HCT116 (cell line): ENCODE data around the gene USP32. TPM values are rescaled to one million over a fixed set of nuclear protein-coding genes. Genes with fewer than 3 reads are reported as not detected.

Experiments
- ATAC-seq: fragments of 200-7000 bp; cut with Tn5 transposase; 2 replicates; pipeline ENCODE4 v1.9.1; 2020; ENCODE audit warnings: mild to moderate bottlenecking, moderate library complexity
- BruUV-seq: library from RNA; stranded (reverse); fragments of 400-500 nt; replicated peaks from 2 replicates; lab custom pipeline; 2021; lab: Mats Ljungman, UMichigan
- CTCF ChIA-PET: fragments of 300-600 bp; sonication (Branson Sonifier 250); formaldehyde crosslinking; loops from one replicate; lab custom pipeline; 2021; ENCODE audit warnings: antibody characterized with exemption; lab: Charles Lee
- POLR2A ChIA-PET: fragments of 300-600, 350-600 bp; sonication (Branson Sonifier 250); formaldehyde crosslinking; loops from one replicate; lab custom pipeline; 2021; ENCODE audit warnings: antibody characterized with exemption; lab: Charles Lee
- RAD21 ChIA-PET, 2 experiments: fragments of 300-600 bp; sonication (Branson Sonifier 250); formaldehyde crosslinking; loops; one replicate each; lab custom pipeline; 2023; ENCODE audit warnings: low total read pairs in 2 of 2; ENCODE audit not compliant: uncharacterized antibody in 2 of 2, unreplicated experiment in 2 of 2, low non-redundant PET in 1 of 2; lab: Charles Lee
- DNase-seq: peaks from one replicate; pipeline ENCODE4 v3.0.0-alpha.2; 2010; ENCODE audit warnings: low read depth, low spot score
- H2AFZ ChIP-seq: fragments of 200-600 bp; shearing (Covaris generic), sonication (generic); 2 replicates; pipeline ENCODE4 v1.6.1; 2017; ENCODE audit warnings: low read depth, mixed run types, mixed read lengths, antibody characterized with exemption, low read length; ENCODE audit not compliant: poor library complexity, severe bottlenecking
- H3K27ac ChIP-seq: 2 replicates; pipeline ENCODE4 v1.5.1; 2012; ENCODE audit warnings: low read depth, low read length
- H3K27me3 ChIP-seq: fragments of 200-600 bp; sonication (generic); 2 replicates; pipeline ENCODE4 v1.6.1; 2016; ENCODE audit warnings: mixed run types, low read length, mixed read lengths; ENCODE audit not compliant: insufficient read depth
- H3K36me3 ChIP-seq, 2 experiments: fragments of 200-500 bp in 1 of 2; fragments of 200-600 bp in 1 of 2; sonication (Bioruptor generic) in 1 of 2; sonication (generic) in 1 of 2; 2 replicates each; pipeline versions ENCODE4 v1.5.1 to v1.6.1; 2014 to 2016; ENCODE audit warnings: low read length in 2 of 2, inconsistent platforms in 1 of 2, mixed read lengths in 1 of 2, mixed run types in 1 of 2; ENCODE audit not compliant: insufficient read depth in 2 of 2, control insufficient read depth in 1 of 2
- H3K4me1 ChIP-seq, 2 experiments: fragments of 200-600 bp in 1 of 2; sonication (generic) in 1 of 2; 2 replicates each; pipeline versions ENCODE4 v1.5.1 to v1.6.1; 2012 to 2017; ENCODE audit warnings: low read length in 2 of 2, inconsistent platforms in 1 of 2, mild to moderate bottlenecking in 1 of 2, mixed read lengths in 1 of 2, mixed run types in 1 of 2, moderate library complexity in 1 of 2; ENCODE audit not compliant: insufficient read depth in 2 of 2, control insufficient read depth in 1 of 2
- H3K4me2 ChIP-seq: fragments of 200-600 bp; sonication (generic); 2 replicates; pipeline ENCODE4 v1.6.1; 2017; ENCODE audit warnings: mixed run types, low read length, mixed read lengths
- H3K4me3 ChIP-seq, 2 experiments: fragments of 200-600 bp in 1 of 2; sonication (generic) in 1 of 2; replicated peaks in 1 of 2; 2 replicates each; pipeline ENCODE4 v1.5.1; 2011 to 2016; ENCODE audit warnings: low read length in 2 of 2, control low read depth in 1 of 2, low read depth in 1 of 2, mild to moderate bottlenecking in 1 of 2, mixed read lengths in 1 of 2, mixed run types in 1 of 2
- H3K79me2 ChIP-seq: fragments of 200-600 bp; sonication (generic); 2 replicates; pipeline ENCODE4 v1.6.1; 2017; ENCODE audit warnings: mild to moderate bottlenecking, mixed run types, low read length, moderate library complexity, mixed read lengths; ENCODE audit not compliant: insufficient read depth
- H3K9ac ChIP-seq: fragments of 200-600 bp; sonication (generic); 2 replicates; pipeline ENCODE4 v1.6.1; 2016; ENCODE audit warnings: low read length, mixed read lengths
- H3K9me2 ChIP-seq: fragments of 200-600 bp; sonication (generic), shearing (Covaris generic); 2 replicates; pipeline ENCODE4 v1.6.1; 2017; ENCODE audit warnings: mixed run types, mild to moderate bottlenecking, moderate library complexity; ENCODE audit not compliant: insufficient read depth
- H3K9me3 ChIP-seq, 2 experiments: fragments of 200-500 bp in 1 of 2; fragments of 200-600 bp in 1 of 2; sonication (Bioruptor generic) in 1 of 2; sonication (generic) in 1 of 2; 2 replicates each; pipeline ENCODE4 v1.6.1; 2014 to 2017; ENCODE audit warnings: low read length in 2 of 2, mixed read lengths in 2 of 2, inconsistent platforms in 1 of 2, low read depth in 1 of 2, mild to moderate bottlenecking in 1 of 2, mixed run types in 1 of 2, moderate library complexity in 1 of 2; ENCODE audit not compliant: control insufficient read depth in 1 of 2, insufficient read depth in 1 of 2
- H4K20me1 ChIP-seq: fragments of 200-600 bp; sonication (generic), shearing (Covaris generic); 2 replicates; pipeline ENCODE4 v1.6.1; 2017; ENCODE audit warnings: mixed run types, mild to moderate bottlenecking, moderate library complexity; ENCODE audit not compliant: insufficient read depth
- CEBPB ChIP-seq: IDR thresholded peaks from 2 replicates; pipeline ENCODE4 v1.6.1; 2012; ENCODE audit warnings: low read depth
- CTCF ChIP-seq, 3 experiments: fragments of 200-600 bp in 1 of 3; sonication (generic) in 1 of 3; IDR thresholded peaks in 2 of 3; conservative IDR thresholded peaks in 1 of 3; 2 replicates each; pipeline ENCODE4 v1.5.1; 2012 to 2017; ENCODE audit warnings: low read depth in 2 of 3, low read length in 2 of 3, antibody characterized with exemption in 1 of 3, borderline replicate concordance in 1 of 3, control low read depth in 1 of 3, mild to moderate bottlenecking in 1 of 3, mixed read lengths in 1 of 3, mixed run types in 1 of 3, moderate library complexity in 1 of 3; ENCODE audit not compliant: insufficient read depth in 1 of 3
- ELF1 ChIP-seq: IDR thresholded peaks from 2 replicates; pipeline ENCODE4 v1.6.1; 2012; ENCODE audit warnings: low read depth, borderline replicate concordance
- EZH2 ChIP-seq: fragments of 200-600 bp; sonication (generic); IDR thresholded peaks from 2 replicates; pipeline ENCODE4 v1.6.1; 2017; ENCODE audit warnings: antibody characterized with exemption, mixed run types
- EZH2phosphoT487 ChIP-seq: fragments of 200-600 bp; IDR thresholded peaks from 2 replicates; pipeline ENCODE4 v1.6.1; 2018; ENCODE audit warnings: antibody characterized with exemption, borderline replicate concordance
- MAX ChIP-seq: IDR thresholded peaks from 2 replicates; pipeline ENCODE4 v1.6.1; 2012
- POLR2A ChIP-seq: IDR thresholded peaks from 2 replicates; pipeline ENCODE4 v1.7.0; 2011; ENCODE audit warnings: borderline replicate concordance; ENCODE audit not compliant: insufficient read depth, insufficient read length; ENCODE audit errors: extremely low read depth
- POLR2AphosphoS5 ChIP-seq: IDR thresholded peaks from 2 replicates; pipeline ENCODE4 v1.6.1; 2011; ENCODE audit warnings: mild to moderate bottlenecking, low read depth, low read length, moderate library complexity
- RAD21 ChIP-seq: IDR thresholded peaks from 2 replicates; pipeline ENCODE4 v1.6.1; 2012; ENCODE audit warnings: low read depth, mild to moderate bottlenecking
- REST ChIP-seq: IDR thresholded peaks from 2 replicates; pipeline ENCODE4 v1.6.1; 2012; ENCODE audit warnings: low read depth
- SIN3A ChIP-seq: IDR thresholded peaks from 2 replicates; pipeline ENCODE4 v1.6.1; 2012; ENCODE audit warnings: low read depth
- SP1 ChIP-seq: IDR thresholded peaks from 2 replicates; pipeline ENCODE4 v1.6.1; 2012; ENCODE audit warnings: low read depth
- SRF ChIP-seq: IDR thresholded peaks from 2 replicates; pipeline ENCODE4 v1.6.1; 2012; ENCODE audit warnings: low read depth
- YY1 ChIP-seq: IDR thresholded peaks from 2 replicates; pipeline ENCODE4 v1.6.1; 2011; ENCODE audit warnings: low read length, low read depth, moderate library complexity, mild to moderate bottlenecking; ENCODE audit not compliant: insufficient replicate concordance; ENCODE audit errors: extremely low read depth
- ZBTB33 ChIP-seq: IDR thresholded peaks from 2 replicates; pipeline ENCODE4 v1.6.1; 2011; ENCODE audit warnings: mild to moderate bottlenecking, low read length, moderate library complexity; ENCODE audit not compliant: insufficient replicate concordance; ENCODE audit errors: extremely low read depth
- ZNF274 ChIP-seq: fragments of 200-500 bp; sonication (Bioruptor generic); IDR thresholded peaks from 2 replicates; pipeline ENCODE4 v1.6.1; 2014; ENCODE audit warnings: mild to moderate bottlenecking, low read depth, low read length, inconsistent platforms
- intact Hi-C: fragments of 100-400 bp; cut with micrococcal nuclease; formaldehyde crosslinking; loops from 2 replicates; pipeline ENCODE4 v1.10.0; 2022
- total RNA-seq: library from RNA; stranded (reverse); gene quantifications from one replicate; pipeline ENCODE4 v1.2.1, GENCODE V29; 2021; ENCODE audit not compliant: unreplicated experiment

USP32 gene
- total RNA-seq, 1 experiment from 2014 or later, result 67.0 TPM

GRCh38 chr17:60231691-60232090, 160.2 kb downstream of the USP32 start:
- Histone ChIP-seq H3K36me3 (no peaks in the 10 kb centered on the region), H3K9me2 (no peaks in the 10 kb centered on the region), H3K27me3 (no peaks in the 10 kb centered on the region), H3K79me2 (no peaks in the 10 kb centered on the region), H3K4me1 (peaks cover 0 to 7% of the 10 kb centered on the region in 2 experiments; a peak in 2 of 4 replicates), H3K4me2 (no peak overlapping the region), H3K9ac (no peak overlapping the region), H3K27ac (no peak overlapping the region), H2AFZ (no peak overlapping the region), H4K20me1 (no peaks in the 10 kb centered on the region), H3K9me3 (no peaks in the 10 kb centered on the region), H3K4me3 (no peak overlapping the region)
- TF ChIP-seq YY1 (no peak), SRF (no peak), EZH2phosphoT487 (no peak), SP1 (no peak), REST (no peak), MAX (no peak), POLR2AphosphoS5 (no peak), ZNF274 (no peak), EZH2 (no peak), CTCF (IDR thresholded peaks at IDR 0.05 in 2 of 3, conservative IDR thresholded peaks at IDR 0.05 in 1 of 3; ENCODE audit: borderline replicate concordance in 1 of 3, insufficient read depth in 1 of 3, low read depth in 2 of 3, low read length in 2 of 3) (no peak), ZBTB33 (no peak), ELF1 (no peak), RAD21 (no peak), CEBPB (no peak), SIN3A (no peak), POLR2A (no peak)
- ATAC-seq (no peak), DNase-seq (no peak)
- ChIA-PET RAD21 (interaction anchor here (0.5 to 1.3 kb wide), 2 partner anchors 160 to 364 kb away, joined by 5 read pairs; partner anchors contain the start of gene USP32 (in 1 of the 2)), POLR2A (interaction anchor here (1.1 kb wide), 1 partner anchor 407 kb away, joined by 3 read pairs; no protein-coding TSS in a partner anchor), CTCF (interaction anchor here (0.7 to 2.1 kb wide), 15 partner anchors 8 to 407 kb away, joined by 3 to 13 read pairs (median 4); partner anchors contain the start of gene USP32)
- no TSS peak for BruUV-seq
- intact Hi-C loops, result loop anchor here (1.0 to 10.0 kb wide), 2 partner anchors 205 to 403 kb away; no protein-coding TSS in a partner anchor
